ENCODE measurements around the gene DPP6.
"Not testable (repeated sequence)": the region's sequence is repeated elsewhere in the genome, so short reads cannot be mapped to it uniquely, and the experiment has no call there.

DPP6 gene

DNA sequence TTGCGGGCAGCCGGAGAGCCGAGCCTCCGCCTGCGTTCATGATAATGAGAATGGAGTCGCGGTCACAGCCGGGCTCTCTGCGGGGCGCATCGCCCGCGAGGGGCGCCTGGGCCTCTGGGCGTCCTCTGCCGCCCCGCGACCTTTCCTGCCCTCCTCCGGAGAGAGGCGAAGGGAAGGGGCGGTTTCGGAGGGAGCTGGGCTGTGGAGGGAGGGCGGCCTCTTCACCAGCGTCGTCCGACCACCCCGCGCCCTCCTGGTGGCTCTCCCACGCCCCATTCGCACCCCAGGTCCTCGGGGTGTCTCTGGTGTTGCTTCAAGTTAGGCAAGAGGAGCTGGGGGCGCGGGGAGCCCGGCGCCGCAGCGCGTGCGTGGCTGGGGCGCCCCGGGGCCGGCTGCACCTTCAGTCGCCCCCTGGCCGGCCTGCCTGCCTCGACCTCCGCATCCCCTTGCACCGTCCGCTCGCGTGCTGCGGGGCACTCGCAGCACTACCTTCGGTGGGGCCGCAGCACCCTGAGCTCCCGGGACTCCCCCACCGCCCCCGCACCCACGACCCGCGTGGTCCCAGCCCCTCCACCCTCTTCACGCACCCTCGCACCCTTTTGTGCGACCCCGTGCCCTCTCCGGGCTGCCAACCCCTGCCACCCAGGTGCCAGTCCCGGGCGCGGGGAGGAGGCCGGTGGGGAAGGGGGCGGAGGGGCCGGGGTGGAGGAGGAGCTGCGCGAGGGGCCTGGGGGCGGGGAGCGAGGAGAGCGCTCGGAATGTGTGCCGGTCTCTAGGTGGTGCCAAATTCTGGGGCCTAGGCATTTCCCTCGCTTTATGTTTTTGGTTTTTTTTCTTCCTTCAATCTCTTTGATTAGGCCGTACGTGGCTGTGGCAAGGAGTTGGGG is at the start of gene DPP6:
TSS of gene DPP6 (plus strand) at position 756 of the 887 bp plus-strand sequence.
- DNase-seq (ENCODE audit: low read depth), result not testable (repeated sequence)

DNA sequence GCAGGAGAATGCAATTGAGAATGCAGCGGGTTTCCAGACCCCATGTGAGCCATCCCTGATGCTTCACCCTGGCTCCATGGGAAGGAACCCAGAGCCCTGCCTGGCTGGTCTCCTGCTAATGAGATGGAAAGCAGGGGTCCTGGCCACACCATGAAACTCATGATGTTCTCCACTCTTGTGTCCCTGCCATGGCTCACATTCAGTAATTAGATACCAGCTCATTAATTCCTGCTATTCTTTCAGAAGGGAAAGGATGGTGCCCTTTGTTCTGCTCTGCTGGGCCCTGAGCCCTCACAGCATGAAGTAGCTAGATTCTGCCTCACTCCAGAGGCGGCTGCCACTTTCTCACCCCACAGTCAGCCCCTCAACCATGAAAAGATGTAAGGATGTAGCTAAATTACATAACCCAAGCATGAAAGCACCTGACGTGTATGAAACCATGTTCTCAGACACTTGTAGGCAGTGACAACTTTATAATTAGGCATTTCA is 42.7 kb upstream of the DPP6 start:
- DNase-seq (ENCODE audit: low read depth), result not testable (repeated sequence)

DNA sequence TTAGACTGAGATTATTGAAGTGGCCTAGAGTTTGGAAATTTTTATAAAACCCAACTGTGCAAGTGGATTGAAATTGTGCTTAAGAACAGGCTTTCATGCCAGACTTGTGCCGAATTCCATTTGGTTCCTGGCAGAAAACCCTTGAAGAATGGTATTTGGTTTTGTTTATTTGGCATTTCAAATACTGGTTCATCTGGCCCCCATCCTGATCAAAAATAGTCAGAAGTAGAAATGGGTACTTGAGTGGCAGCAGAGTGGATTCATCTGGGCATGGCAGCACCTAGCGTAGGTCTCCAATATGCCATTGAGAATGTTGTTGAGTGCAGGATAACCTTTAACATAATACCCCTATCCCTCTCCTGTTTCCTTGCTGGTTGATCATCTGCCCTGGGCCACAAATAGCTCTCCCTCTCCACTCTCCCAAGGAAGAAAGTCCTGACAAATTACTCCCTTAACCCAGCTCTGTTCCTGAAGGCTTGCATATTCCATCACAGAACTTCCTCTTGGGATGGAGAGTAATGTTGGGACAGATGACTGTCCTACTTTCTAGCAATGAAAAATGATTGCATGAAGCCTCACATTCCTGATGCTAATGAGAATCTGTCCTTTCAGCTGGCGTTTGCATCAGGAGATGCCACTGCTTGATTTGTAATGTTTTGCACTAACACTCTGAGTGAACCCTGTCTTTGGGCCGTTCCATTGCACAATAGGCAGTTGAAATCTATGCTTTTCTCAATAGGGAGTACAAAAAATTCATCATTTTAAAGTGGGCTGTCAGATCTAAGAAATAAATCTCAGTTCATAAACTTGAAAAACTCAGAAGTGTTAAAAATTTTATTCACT is 41.3 kb upstream of the DPP6 start:
- DNase-seq (ENCODE audit: low read depth), result not testable (repeated sequence)

DNA sequence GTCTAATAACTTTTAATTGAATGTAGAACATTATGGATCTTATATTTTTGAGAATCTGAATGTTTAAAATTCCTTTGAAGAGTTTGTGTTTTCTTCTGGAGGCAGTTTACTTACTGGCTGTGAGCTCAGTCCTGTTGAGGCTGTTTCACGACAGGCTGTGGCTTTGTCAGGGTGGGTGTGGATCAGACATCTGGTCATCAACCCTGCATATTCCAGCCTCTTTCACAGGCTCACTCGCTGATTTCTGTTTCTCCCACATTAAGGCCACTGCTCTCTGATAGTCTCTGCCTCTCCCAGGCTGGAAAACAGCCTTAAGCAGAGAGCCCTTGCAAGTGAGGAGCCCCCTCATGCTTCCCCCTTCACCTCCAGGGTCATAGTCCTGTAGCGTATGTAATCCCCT is 39.4 kb upstream of the DPP6 start:
- not testable (repeated sequence) for DNase-seq (ENCODE audit: low read depth)

DNA sequence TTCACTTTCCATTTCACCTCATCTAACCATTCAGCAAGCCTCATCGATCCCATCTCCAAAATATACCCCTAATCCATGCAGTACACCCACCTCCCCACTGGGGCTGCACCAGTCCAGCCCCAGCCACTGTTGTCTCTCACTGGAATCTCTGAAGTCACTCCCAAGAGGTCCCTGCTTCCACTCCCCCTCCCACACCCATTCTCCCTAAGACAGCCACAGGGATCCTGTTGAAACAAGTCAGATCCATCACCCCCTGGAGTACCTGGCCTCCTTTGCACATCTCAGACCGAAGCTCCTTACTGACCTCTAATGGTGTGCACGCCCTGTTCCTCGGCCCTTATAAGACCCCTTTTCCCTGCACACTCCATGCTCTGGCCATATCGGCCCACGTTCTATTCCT is 36.6 kb upstream of the DPP6 start:
- DNase-seq (ENCODE audit: low read depth), result not testable (repeated sequence)

DNA sequence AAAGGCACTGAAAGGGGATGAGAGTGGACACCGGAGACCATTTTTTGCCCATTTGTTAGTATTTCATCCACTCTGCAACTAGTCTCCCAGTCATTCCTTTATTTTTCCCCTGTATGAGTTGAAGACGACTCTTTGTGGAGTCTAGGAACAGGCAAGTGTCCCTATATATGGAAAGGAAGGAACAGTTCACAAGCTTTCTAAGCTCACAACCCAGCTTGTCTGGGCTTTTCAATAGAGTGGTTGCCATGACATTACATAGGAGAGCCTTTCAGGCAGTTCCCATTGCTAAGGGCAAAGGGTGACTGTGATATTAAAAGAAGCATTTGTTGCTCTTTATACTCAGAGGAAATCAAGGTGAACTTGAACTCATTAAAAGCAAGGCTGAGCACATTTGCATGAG is 33.8 kb upstream of the DPP6 start:
- not testable (repeated sequence) for DNase-seq (ENCODE audit: low read depth)

DNA sequence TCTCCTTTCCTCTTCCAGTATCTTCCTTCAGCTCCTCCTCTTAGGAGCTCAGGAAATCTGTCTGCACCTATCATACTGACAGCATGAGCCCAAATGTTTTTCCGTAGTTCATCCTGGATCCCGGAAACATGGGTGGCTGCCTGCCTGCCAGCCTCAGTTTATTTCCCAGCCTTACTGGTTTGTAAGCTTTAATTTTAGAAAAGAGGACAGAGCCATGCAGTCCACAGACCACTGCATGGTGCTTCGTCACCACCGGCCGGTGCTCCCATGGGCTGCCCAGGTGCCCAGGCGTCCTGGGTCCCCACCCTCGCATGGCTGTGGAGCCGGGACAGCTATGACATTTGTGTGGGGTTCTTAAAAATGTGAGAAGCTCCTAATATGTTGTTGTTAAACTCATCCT is 24.4 kb upstream of the DPP6 start:
- DNase-seq (ENCODE audit: low read depth), result not testable (repeated sequence)

DNA sequence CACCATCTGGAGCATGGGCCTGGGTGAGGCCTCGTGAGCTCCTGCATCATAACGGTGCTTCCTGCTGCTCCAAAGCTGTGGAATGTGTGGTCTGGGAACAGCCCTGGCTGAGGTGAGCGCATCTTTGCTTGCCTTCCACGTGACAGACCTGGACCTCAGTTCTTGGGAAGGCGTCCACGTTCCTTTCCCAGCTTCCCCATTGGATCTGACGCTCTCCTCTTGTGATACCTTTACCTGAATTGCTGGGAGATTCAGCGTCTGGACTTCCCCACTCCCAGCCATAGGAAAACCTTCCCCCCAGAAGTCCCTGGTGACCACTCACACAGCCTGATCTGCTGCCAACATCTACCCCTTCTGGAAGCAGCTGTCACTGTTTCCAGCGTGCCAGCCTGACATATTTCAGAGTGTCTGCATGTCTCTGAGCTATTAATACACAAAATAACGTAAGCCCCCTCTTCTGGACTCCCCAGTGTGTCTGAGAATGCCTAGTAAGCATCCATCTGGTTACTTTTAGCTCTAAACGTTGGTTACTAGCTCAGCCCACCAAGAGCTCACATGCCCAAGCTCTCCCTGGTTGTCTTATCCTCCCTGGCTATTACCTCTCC is 21.6 kb upstream of the DPP6 start:
- not testable (repeated sequence) for DNase-seq (ENCODE audit: low read depth)

DNA sequence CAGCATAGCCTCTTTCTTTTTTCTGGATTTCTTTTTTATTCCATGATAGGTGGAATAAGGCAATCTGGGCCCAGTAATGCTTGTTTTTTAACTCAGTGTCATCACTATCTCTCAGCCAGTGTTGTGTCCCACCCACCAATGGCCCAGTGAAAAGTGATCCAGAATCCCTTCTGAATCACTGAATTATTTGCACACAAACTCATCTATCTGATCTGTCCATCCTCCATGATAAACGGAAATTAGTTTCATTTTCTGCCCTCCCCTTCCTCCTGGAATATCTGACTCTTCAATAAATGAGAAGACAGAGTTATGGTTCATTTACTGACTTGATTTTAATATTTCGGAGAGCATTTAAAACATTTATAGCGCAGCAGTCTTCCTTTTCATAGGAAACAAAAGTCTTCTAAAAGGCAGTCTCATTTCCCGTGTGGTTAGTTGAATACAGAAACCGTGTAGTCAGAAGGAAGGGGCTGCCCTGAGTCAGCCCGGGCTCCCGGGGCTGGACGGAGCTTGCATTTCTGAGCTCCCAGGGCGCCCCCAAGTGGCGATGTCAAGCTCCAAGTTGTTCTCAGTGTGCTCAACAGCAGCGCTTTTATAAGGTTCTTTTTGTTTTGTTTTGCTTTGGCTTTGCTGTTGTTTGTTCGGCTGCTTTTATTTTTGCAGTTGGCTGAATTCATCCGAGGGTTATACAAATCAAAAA is 12.6 kb upstream of the DPP6 start:
- not testable (repeated sequence) for DNase-seq (ENCODE audit: low read depth)

DNA sequence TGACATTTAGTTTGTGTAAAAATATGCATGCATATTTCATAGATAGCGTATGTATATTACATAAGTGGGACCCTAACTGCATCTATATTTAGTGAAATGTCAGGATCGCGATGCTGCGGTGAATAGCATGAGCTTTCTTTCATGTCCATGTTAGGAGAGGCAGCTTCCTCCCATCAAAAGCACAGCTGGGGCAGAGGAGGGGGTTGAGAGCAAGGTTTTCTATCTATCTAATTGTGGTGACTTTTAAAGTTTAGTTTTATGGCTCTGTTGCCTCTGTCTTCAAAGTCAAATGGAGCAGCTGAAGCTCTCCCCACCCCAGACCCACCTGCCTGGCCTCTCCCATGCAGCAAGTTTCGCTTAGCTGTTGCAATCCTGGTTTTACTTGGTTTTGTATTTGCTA is 1.8 kb upstream of the DPP6 start:
- not testable (repeated sequence) for DNase-seq (ENCODE audit: low read depth)

DNA sequence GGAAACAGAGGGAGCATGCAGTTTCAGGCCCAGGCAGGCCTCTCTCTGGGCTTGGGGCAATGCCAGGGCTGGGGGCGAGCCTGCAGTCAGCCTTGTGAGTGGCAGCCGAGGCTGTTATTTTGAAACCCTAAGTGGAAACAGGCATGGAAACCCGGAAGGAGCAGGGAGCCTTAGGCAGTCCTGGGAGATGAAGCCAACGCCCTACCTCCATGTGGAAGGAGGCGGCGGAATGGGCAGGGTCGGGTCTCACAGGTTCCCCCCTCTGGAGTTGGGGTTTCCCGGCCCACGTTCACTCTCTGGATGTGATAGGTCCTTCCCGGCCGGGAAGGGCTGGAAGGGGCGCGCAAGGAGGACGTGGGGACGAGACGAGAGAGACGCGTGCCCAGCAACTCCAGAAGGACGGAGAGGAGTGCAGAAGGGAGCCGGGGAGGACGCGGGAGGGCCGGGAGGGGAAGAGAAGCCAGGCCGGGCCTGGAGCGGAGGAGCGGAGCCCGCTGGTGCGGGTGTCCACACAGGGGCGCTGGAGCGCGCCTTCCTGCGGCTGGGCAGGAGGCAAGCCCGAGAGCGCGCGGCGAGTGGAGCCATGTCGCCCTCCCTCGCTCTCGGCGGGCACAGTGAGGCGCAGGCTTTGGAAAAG is 1.1 kb upstream of the DPP6 start:
- not testable (repeated sequence) for DNase-seq (ENCODE audit: low read depth)

DNA sequence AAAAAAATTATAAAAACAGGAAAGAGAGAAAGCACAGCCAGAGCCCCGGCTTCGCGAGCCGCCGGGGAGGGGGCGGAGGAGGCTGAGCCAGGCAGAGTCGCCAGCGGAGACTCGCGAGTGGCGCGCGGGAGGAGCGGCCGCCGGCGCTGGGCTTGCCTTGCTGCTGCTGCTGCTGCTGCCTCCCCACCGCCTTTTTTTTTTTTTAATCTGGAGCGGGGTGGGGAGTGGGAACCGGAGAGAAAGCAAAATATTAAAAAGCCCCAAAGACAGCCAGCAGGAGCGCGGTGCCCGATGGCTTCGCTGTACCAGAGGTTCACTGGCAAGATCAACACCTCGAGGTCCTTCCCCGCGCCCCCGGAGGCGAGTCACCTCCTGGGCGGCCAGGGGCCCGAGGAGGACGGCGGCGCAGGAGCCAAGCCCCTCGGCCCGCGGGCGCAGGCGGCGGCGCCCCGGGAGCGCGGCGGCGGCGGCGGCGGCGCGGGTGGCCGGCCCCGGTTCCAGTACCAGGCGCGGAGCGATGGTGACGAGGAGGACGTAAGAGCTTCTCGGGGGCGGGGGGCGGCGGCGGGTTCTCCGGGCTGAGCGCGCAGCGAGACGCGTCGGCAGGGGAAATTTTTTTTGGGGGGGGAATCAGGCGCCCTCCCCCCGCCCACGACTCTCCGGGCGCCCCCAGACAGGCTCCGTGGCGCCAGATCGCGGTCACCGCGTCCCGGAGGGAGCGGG is 493 bp downstream of the DPP6 start:
- not testable (repeated sequence) for DNase-seq (ENCODE audit: low read depth)

DNA sequence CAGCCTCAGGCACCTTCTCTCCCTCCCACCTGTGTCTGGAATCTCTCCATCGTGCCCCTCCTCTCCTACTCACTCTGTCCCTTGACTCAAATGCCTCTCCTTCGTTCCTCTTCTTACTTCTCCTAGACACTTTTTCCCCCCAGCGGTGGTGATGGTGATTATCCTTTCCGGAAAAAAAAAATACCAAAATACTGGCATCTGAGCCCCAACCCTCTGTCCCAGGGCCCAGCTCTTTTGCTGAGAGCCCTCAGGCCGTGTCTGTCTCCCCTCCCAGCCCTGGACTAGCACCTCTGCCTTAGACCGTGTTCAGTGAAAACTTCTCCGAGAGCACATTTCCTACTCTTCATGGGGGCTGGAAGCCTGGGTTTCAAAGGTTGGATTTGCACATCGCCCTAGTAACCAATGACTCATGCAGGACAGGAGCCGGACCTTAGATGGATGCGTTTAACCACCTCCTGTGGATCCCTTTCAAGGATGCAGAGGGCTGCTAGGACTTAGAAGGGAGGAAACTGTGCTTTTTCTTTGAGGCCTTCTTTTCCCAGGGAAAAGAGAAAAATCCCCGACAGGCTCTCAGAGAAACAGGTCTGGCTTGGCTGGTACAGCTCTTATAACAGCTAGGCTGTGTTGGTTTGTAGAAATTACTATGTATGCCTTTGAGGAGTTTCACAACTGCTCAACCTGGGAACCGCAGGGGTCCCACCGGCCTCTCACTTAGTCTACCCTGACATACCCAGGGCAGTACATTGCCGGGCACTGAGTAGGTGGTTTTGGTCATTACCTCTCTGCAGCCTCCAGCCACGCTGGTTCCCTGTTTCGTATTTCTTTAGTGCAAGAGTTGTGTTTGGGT is 1.5 kb downstream of the DPP6 start:
- not testable (repeated sequence) for DNase-seq (ENCODE audit: low read depth)

DNA sequence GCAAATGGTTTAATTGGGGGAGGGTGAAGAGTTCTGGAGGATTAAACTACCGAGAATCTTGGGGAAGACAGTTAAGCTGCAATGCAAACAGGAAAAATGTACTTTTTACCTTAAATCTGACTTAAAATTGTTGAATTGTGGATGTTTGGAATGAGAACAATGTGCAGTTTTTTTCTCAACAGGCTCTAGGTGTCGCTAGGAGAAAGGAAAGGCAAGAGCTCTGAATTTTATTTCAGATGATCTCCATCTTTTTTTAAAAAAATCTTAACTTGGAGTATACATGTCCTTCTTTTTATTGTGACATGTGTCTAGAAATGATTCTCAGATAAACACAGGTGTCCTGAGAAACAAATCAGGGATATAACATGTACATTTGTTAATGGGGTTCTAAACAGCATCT is 2.5 kb downstream of the DPP6 start:
- DNase-seq (ENCODE audit: low read depth), result not testable (repeated sequence)

DNA sequence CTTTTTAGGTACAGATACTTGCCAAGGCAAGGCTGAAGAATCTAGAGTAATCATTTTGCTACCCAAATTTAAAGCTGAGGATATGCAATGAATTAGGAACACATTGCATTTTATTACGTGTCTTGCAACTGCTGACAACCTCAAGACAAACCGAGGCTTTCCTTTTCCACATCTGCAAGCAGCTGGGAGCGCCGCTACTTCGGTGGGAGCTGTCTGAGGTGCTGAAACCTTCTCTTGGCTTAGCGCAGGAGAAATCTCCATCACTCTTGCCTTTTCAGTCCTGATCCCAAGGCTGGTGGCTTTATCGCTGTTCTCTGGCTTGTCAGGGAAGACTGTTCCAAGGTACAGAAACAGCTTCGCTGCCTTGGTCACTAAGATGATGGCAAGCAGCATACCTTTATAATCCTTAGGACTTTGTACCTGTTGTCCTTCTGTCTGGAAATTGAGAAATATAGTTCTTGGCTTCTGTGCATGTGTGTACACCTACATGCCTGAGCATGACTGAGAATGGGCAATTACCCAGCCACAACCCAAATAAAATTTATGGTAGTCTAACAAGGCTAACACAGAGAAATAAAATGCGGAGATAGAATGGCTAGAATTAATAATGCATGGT is 3.4 kb downstream of the DPP6 start:
- DNase-seq (ENCODE audit: low read depth), result not testable (repeated sequence)

DNA sequence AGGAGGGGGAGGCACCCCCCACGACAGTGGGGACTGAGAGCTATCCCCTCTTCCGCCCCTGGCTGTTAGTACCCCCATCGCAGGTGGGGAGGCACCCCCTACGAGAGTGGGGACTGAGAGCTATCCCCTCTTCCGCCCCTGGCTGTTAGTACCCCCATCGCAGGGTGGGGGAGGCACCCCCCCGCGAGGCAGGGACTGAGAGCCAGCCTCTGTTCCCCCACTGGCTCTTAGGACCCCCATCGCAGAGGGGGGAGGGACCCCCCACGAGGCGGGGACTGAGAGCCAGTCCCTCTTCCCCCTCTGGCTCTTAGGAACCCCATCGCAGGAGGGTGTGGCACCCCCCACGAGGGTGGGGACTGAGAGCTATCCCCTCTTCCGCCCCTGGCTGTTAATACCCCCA is 6.6 kb downstream of the DPP6 start:
- DNase-seq (ENCODE audit: low read depth), result not testable (repeated sequence)

DNA sequence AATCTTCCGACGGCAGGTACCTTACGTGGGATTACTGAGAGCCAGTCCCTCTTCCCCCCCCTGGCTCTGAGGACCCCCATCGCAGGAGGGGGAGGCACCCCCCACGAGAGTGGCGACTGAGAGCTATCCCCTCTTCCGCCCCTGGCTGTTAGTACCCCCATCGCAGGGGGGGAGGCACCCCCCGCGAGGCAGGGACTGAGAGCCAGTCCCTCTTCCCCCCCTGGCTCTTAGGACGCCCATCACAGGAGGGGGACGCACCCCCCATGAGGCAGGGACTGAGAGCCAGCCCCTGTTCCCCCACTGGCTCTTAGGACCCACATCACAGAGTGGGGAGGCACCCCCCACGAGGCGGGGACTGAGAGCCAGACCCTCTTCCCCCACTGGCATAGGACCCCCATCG is 8.4 kb downstream of the DPP6 start:
- not testable (repeated sequence) for DNase-seq (ENCODE audit: low read depth)

DNA sequence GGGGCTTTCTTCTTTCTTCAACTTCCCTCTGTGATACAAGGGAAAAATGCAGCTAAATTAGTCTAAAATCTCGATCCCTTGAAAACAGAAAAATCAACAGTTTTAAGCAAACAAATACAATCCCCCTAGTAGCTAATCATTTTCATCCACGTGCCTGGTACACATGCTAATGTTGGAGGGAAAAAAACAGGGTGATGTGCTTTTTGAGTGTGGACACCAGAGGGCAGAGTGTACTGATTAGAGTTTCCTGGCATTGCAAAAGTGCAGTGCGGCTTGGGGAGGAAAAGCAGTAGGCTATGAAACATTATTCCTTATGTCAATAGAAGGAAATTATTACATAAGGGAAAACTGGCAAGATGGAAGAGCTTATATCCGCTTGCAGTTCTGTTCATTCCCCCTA is 19.6 kb downstream of the DPP6 start:
- DNase-seq (ENCODE audit: low read depth), result not testable (repeated sequence)

Data from GM04503 (cell line).